ENCODE data around the gene RPP25L. TPM values are rescaled to one million over a fixed set of nuclear protein-coding genes. Genes with fewer than 3 reads are reported as not detected.

Gene RPP25L
- total RNA-seq, 1 experiment from 2014 or later: 17.2 TPM

- peak within 1 kb of the TSS; percentile 69 for H3K4me2 ChIP-seq (ENCODE audit: insufficient read depth, insufficient read length, low read length)
- no peak within 1 kb of the TSS for H3K56ac ChIP-seq (ENCODE audit: insufficient read length, low read depth, low read length)
- no peak within 1 kb of the TSS for H3T11ph ChIP-seq (ENCODE audit: low read length)
- no peaks in the 10 kb centered on the region for H3K79me2 ChIP-seq (ENCODE audit: insufficient read depth, low read length)
- H2AK5ac ChIP-seq (ENCODE audit: insufficient read length, low read length): no peak within 1 kb of the TSS
- no peak within 1 kb of the TSS for H3K23ac ChIP-seq (ENCODE audit: insufficient read length, low read depth, low read length)
- H3K9me3 Mint-ChIP-seq: no peaks in the 10 kb centered on the region; a peak in 1 of 5 replicates
- no peak within 1 kb of the TSS for H2BK5ac ChIP-seq (ENCODE audit: insufficient read length, low read length)
- peak within 1 kb of the TSS in 1 of 3 experiments; percentile 86; a peak in 3 of 7 replicates for H3K27ac Mint-ChIP-seq
- no peak within 1 kb of the TSS for H3K9ac ChIP-seq (ENCODE audit: extremely low read depth, insufficient read length, low read length)
- H4K5ac ChIP-seq (ENCODE audit: insufficient read length, low read depth, low read length): no peak within 1 kb of the TSS
- H3K4ac ChIP-seq (ENCODE audit: low read depth, low read length): no peak within 1 kb of the TSS
- DNase-seq: peak; percentile 95
- no peaks in the 10 kb centered on the region for H3K9me3 ChIP-seq (ENCODE audit: control insufficient read depth, low read depth, low read length)
- H3K4me1 Mint-ChIP-seq: peaks cover 11 to 21% of the 10 kb centered on the region in 2 experiments
- H3K18ac ChIP-seq (ENCODE audit: insufficient read length, low read depth, low read length): no peak within 1 kb of the TSS
- H2AFZ ChIP-seq (ENCODE audit: low read length): no peak within 1 kb of the TSS
- H3K4me3 Mint-ChIP-seq: peak within 1 kb of the TSS; percentile 87 to 90
- no peak within 1 kb of the TSS for H2BK120ac ChIP-seq (ENCODE audit: low read depth, low read length, poor library complexity, severe bottlenecking)
- no peak within 1 kb of the TSS for H2BK12ac ChIP-seq (ENCODE audit: insufficient read length, low read depth, low read length)
- no peak within 1 kb of the TSS for H4K91ac ChIP-seq (ENCODE audit: insufficient read length, low read depth, low read length)
- no peak within 1 kb of the TSS for H3K14ac ChIP-seq (ENCODE audit: insufficient read depth, low read length)
- peaks cover 2% of the 10 kb centered on the region; the same call in 1 of the 2 replicates for H3K27me3 ChIP-seq (ENCODE audit: insufficient read depth, low read length)
- peaks cover 26% of the 10 kb centered on the region for H3K27me3 Mint-ChIP-seq (ENCODE audit: low read depth)
- H3K4me1 ChIP-seq (ENCODE audit: insufficient read depth, low read length): 0 out of 2 replicates have a peak, but pooled peaks cover 3% of the 10 kb centered on the region
- TF ChIP-seq, protein P1, sequence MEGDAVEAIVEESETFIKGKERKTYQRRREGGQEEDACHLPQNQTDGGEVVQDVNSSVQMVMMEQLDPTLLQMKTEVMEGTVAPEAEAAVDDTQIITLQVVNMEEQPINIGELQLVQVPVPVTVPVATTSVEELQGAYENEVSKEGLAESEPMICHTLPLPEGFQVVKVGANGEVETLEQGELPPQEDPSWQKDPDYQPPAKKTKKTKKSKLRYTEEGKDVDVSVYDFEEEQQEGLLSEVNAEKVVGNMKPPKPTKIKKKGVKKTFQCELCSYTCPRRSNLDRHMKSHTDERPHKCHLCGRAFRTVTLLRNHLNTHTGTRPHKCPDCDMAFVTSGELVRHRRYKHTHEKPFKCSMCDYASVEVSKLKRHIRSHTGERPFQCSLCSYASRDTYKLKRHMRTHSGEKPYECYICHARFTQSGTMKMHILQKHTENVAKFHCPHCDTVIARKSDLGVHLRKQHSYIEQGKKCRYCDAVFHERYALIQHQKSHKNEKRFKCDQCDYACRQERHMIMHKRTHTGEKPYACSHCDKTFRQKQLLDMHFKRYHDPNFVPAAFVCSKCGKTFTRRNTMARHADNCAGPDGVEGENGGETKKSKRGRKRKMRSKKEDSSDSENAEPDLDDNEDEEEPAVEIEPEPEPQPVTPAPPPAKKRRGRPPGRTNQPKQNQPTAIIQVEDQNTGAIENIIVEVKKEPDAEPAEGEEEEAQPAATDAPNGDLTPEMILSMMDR (conservative IDR thresholded peaks at IDR 0.05): no peak
- H2BK20ac ChIP-seq (ENCODE audit: low read depth, low read length, poor library complexity, severe bottlenecking): no peak within 1 kb of the TSS
- H4K20me1 ChIP-seq (ENCODE audit: control insufficient read depth, insufficient read depth, insufficient read length): no peaks in the 10 kb centered on the region
- no peak within 1 kb of the TSS for H3K27ac ChIP-seq (ENCODE audit: insufficient read length, low read depth, low read length)
- WGBS (ENCODE audit: extremely low coverage, insufficient read length, low lambda C conversion rate): no CpG with 5 or more reads among the region's 43 CpGs
- no peaks in the 10 kb centered on the region for H3K79me1 ChIP-seq (ENCODE audit: insufficient read depth, low read depth, low read length, poor library complexity, severe bottlenecking)
- no peak within 1 kb of the TSS for H4K8ac ChIP-seq (replicated peaks; ENCODE audit: insufficient read length, low read depth, low read length)
- no peak within 1 kb of the TSS for H2BK15ac ChIP-seq (ENCODE audit: low read depth, low read length)
- peaks cover 4% of the 10 kb centered on the region for H3K23me2 ChIP-seq (ENCODE audit: insufficient read length, low read depth, low read length, poor library complexity, severe bottlenecking)
- 0 out of 7 replicates have a peak, but pooled peaks cover 0 to 1% (median 0%) of the 10 kb centered on the region in 3 experiments for H3K36me3 Mint-ChIP-seq (ENCODE audit: insufficient read depth in 1 of 3, low read depth in 3 of 3)
Observed at GRCh38 chr9:34620061-34620994, 8.4 kb upstream of the RPP25L start, which contains the start of gene DCTN3. TSS of gene DCTN3 (minus strand) at chr9:34620495. CDS start at chr9:34620464, 31 bp downstream.
